ENCODE data around the gene CHST2.

CHST2 gene

DNA sequence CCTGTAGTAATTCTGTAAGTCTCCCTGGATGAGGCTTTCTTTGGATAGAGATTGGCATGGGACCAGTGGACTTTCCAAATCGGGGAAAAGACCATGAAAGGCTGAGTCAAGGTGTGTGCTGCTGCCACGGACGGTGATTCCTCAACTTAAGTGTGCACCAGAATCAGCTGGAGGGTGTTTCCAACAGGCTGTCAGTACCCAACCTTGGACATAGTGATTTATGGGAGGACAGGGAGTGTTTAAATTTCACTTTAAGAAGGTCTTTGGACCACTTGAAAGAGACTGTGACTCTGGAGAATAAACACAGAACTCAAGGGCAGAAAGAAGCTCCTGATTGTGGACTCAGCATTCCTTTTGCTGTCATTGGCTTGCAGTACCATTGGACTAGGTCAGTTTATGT is 20.4 kb upstream of the CHST2 start:
- no peak for DNase-seq (ENCODE audit: low read depth)

GRCh38 chr3:143099690-143100089 is 19.9 kb upstream of the CHST2 start:
- no peak for DNase-seq (ENCODE audit: low read depth)

DNA sequence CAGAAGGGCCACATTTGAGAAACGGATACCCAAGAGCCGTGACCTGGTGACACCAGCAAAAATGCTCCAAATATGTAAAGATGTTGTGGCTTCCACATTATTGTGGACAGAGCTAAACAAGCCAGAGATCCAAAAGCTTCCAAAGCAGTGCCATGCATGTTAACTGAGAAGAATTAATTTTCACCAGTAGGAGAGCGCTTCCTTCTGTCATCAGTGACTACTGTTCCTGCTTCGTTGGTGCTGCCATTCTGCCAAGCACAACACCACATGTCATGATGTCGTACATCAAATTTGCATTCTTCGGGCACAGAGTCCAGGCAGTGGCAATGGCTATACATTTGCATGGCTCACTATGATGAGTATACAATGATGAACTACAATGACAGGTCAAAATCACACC is 19.1 kb upstream of the CHST2 start:
- DNase-seq (ENCODE audit: low read depth), result no peak

DNA sequence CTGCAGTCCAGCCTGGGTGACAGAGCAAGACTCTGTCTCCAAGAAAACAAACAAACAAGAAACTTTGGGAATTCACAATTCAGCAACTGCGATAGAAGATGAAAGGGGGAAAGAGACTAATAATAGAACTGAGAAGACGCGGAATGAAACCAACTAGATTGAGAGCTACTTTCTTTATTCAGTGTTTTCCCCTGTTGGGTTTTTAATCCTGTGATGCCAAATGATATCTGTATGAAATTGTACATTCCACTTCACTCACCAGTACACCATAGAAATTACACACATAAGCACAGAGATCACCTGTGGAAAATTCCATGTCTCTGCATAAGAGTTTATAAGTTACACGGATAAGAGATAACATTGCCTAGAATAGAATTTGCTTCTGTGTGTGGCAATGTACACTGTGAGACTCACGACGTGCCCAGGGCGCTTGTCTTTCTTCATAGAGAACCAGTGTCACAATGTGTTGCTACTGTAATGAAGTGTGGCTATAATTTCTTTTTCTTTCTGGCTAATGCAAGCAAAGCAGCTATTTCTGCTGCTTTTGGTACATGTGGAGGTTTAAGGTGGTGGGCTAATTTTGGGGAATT is 17.7 kb upstream of the CHST2 start:
- DNase-seq (ENCODE audit: low read depth), result no peak

GRCh38 chr3:143103652-143104051 is 15.9 kb upstream of the CHST2 start:
- DNase-seq (ENCODE audit: low read depth), result no peak

GRCh38 chr3:143105170-143105569 is 14.4 kb upstream of the CHST2 start:
- no peak for DNase-seq (ENCODE audit: low read depth)

DNA sequence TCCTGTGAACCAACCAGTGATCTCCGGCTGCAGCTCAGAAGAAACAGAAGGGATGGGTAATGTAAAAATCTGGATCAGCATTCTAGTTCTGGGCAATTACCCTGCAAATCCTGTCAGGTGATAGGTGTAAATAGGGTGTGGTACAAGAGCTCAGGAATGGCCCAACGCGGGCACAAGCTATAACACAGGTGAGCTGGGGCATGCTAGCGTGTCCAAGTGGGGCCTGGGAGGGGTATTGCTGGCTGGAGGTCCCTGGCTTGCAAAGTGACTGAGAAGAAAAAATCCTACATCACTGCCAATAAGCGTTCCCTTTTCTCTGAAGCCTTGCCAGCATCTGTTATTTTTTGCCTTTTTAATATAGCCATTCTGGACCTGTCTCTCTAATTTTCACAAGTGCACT is 9.7 kb upstream of the CHST2 start:
- no peak for DNase-seq (ENCODE audit: low read depth)

DNA sequence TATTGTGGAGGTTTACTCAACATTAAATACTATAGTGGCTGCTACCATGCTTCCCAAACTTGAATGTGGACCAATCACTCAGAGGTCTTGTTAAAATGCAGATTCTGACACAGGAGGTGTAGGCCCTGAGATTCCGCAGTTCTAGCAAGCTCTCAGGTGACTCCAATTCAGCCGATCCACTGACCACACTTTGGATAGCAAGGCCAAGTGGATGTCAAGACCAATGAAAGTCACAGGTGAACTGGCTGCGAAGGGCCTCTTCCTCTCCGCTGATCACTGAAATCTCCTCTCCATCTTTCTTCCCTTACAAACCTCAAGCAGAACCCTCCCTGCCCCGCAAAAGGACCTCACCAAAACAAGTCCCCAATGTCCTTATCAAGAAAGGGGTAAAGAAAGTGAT is 9.2 kb upstream of the CHST2 start:
- no peak for DNase-seq (ENCODE audit: low read depth)

DNA sequence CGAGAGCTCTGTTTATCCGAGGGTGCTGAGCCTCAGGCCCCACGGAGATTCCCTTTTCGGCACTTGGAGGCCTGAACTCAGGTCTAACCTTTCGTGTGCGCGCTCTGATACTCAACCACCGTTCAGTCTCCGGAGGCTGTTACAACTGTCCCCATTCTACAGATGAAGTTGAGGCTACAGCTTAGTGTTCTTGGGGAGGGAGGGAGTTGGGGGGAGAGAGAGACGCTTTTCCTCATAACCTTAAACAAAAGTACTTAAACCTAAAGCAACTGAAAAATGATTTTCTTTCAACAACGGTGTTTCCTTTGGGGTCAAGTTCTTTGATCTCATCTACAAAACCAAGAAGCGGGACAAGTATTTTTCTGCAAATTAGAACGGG is 952 bp upstream of the CHST2 start:
- no peak for DNase-seq (ENCODE audit: low read depth)

- DNase-seq (ENCODE audit: low read depth), result peak; percentile 6
Observed at GRCh38 chr3:143119974-143120715, 574 bp downstream of the CHST2 start.

DNA sequence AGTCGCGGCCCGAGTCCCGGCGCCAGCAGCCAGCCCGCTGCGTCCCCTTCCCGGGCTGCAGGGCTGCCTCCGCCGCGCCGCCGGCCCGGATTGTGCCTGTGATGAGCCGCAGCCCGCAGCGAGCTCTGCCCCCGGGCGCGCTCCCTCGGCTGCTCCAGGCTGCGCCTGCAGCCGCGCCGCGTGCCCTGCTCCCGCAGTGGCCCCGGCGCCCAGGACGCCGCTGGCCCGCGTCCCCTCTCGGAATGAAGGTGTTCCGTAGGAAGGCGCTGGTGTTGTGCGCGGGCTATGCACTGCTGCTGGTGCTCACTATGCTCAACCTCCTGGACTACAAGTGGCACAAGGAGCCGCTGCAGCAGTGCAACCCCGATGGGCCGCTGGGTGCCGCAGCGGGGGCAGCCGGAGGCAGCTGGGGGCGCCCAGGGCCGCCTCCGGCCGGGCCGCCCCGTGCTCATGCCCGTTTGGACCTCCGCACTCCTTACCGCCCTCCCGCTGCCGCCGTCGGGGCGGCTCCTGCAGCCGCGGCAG is 1.2 kb downstream of the CHST2 start:
- peak; percentile 6 for DNase-seq (ENCODE audit: low read depth)

- peak; percentile 53 for DNase-seq (ENCODE audit: low read depth)
Observed at GRCh38 chr3:143121241-143122088, 1.9 kb downstream of the CHST2 start.

GRCh38 chr3:143122089-143122430 is 2.5 kb downstream of the CHST2 start:
- no peak for DNase-seq (ENCODE audit: low read depth)

DNA sequence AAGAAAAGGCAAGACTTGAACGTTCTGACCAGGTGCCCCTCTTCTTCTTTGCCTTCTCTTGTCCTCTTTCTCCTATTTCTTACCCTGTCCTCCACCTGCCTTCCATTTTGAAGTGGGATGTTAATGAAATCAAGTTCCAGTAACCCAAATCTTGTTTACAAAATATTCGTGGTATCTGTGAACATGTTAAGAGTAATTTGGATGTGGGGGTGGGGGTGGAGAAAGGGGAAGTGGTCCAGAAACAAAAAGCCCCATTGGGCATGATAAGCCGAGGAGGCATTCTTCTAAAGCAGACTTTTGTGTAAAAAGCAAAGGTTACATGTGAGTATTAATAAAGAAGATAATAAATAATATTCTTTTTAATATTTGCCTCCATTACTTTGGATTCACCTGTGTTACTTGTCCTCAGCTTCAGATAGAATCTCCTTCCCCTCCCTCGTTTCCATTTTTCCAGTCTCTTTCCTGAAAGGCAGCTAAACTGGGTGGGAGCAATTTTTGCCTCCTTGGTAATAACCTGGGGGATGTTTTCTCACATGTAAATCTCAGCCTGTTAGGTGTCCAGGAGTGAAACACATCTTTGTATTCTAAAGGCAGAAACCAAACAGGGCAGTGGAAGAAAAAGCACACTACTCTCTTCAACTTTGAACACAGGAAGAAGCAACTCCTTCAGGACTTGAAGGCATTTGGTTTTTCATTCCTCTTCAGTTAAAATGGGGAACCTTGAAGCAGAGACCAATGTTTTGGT is 3.2 kb downstream of the CHST2 start:
- DNase-seq (ENCODE audit: low read depth), result no peak

DNA sequence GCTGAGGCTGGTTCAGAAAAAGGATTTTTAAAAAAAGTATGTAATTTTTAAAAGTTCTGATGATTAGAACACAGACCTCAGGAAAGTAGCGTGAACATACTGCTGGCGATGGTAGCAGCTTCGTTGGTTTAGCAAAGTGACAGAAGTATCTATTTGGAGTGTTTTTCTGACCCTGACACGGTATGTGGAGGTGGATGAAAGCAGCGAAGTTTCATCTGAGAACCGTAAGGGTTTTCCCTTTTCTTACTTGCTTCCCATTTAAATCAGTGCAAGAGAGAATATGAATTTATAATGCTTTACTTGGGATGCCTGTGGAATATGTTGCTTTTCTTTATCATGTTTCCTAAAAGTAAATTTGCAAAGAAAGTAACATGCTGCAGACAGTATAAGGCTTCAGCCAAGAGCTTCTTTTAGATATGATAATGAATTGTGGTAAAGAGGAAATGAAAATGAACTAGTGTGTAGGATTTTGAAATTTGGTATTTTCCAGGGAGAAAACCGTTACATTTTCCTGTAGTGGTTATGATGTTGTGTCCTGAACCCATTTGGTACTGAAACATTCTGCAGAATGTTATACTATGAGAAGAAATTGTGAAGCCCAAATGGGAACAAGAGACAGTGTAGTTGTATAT is 3.9 kb downstream of the CHST2 start:
- DNase-seq (ENCODE audit: low read depth), result no peak

- no peak for DNase-seq (ENCODE audit: low read depth)
Observed at GRCh38 chr3:143124601-143125520, 5.3 kb downstream of the CHST2 start.

DNA sequence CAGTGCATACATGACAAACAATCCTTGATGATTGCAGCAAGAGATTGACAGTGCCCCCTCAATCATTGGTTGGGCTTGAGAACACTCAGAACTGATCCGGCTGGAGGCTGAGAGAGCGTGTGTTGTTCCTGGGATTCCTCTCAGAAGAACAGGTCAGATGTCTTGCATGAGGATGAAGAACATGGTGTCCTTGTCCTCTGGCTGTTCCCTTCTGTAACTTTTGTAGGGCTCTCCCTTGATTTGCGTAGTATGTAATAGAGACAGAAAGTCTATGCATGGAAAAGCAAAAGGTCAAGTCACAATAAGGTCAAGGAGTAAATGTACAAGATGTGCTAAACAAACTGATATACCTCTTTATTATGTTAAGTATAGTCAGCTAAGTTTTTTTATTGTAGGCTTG is 8.2 kb downstream of the CHST2 start:
- no peak for DNase-seq (ENCODE audit: low read depth)

DNA sequence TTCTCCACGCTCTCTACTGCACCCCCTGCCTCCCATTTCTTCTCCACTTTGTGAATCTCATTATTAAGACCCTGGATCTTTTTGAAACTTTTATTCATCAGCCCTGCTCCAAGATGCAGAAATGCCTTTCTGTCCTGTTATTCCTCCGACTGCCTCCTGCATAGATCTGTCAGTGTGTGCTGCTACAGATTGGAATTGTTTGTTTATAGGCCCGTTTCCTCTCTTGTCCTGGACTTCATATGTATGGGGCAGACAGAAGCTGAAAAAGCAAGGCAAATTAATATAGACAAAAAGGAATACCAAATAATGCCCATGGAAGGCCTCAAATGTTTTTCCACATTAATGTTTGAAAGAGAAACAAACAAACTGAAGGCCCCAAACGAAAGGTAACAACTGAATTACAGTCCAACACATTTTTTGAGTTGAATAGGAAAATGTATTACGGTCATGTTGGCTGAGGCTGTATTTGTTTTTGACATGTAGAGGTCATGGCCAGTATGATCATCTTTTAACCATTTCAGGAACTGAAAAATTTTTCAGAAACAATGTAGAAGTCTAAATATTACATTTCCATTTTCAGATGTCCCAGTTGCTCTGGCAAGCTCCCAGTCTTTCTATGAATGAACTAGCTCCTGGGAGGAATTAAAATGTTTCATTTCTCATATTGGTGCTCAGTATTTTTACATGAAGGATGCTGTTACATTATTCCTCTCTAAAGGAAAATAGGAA is 8.8 kb downstream of the CHST2 start:
- DNase-seq (ENCODE audit: low read depth), result no peak

- DNase-seq (ENCODE audit: low read depth), result no peak
Observed at GRCh38 chr3:143132246-143132980, 12.8 kb downstream of the CHST2 start.

All from stimulated activated CD8-positive, alpha-beta memory T cell treated with anti-CD3 and anti-CD28 coated beads, Interleukin-12 subunit alpha, Interleukin-12 subunit beta, amount 100 ng/mL, for 1 hour (primary cell).